Astrocyte (in vitro differentiated cells and primary cell): Measurements from ENCODE around the gene FOXJ3. TPM values are rescaled to one million over a fixed set of nuclear protein-coding genes. Genes with fewer than 3 reads are reported as not detected.

Experiments
- DNase-seq: peaks from one replicate; pipeline ENCODE4 v3.0.0-alpha.2; 2010; ENCODE audit warnings: low read depth
- FAIRE-seq: peaks from 2 replicates; lab custom pipeline; 2011; peaks lifted over from hg19 to GRCh38; lab: Jason Lieb, UNC
- H2AFZ ChIP-seq: 2 replicates; pipeline ENCODE4 v1.6.0; 2012; ENCODE audit warnings: low read depth, low read length, inconsistent platforms
- H3K27ac ChIP-seq: 2 replicates; pipeline ENCODE4 v1.5.1; 2011; ENCODE audit warnings: low read depth, low read length, inconsistent platforms
- H3K27me3 ChIP-seq: 2 replicates; pipeline ENCODE4 v1.6.0; 2011; ENCODE audit warnings: low read length, inconsistent platforms; ENCODE audit not compliant: insufficient read depth
- H3K36me3 ChIP-seq: 2 replicates; pipeline ENCODE4 v1.5.1; 2011; ENCODE audit warnings: low read length, inconsistent platforms; ENCODE audit not compliant: insufficient read depth
- H3K4me1 ChIP-seq: 2 replicates; pipeline ENCODE4 v1.5.1; 2011; ENCODE audit warnings: low read length, inconsistent platforms; ENCODE audit not compliant: insufficient read depth
- H3K4me2 ChIP-seq: 2 replicates; pipeline ENCODE4 v1.6.0; 2012; ENCODE audit warnings: low read length, inconsistent platforms
- H3K4me3 ChIP-seq: 2 replicates; pipeline ENCODE4 v1.5.1; 2011; ENCODE audit warnings: low read depth, mild to moderate bottlenecking, low read length, inconsistent platforms; ENCODE audit not compliant: insufficient read depth
- H3K79me2 ChIP-seq: 2 replicates; pipeline ENCODE4 v1.6.0; 2012; ENCODE audit warnings: mild to moderate bottlenecking, low read length, inconsistent platforms; ENCODE audit not compliant: insufficient read depth
- H3K9ac ChIP-seq: 2 replicates; pipeline ENCODE4 v1.6.0; 2012; ENCODE audit warnings: mild to moderate bottlenecking, low read length, inconsistent platforms
- H3K9me3 ChIP-seq: 2 replicates; pipeline ENCODE4 v1.5.1; 2012; ENCODE audit warnings: low read depth, mild to moderate bottlenecking, low read length, inconsistent platforms; ENCODE audit not compliant: insufficient read depth
- H4K20me1 ChIP-seq: 2 replicates; pipeline ENCODE4 v1.6.0; 2012; ENCODE audit warnings: low read length, inconsistent platforms; ENCODE audit not compliant: insufficient read depth
- H3K27ac Mint-ChIP-seq: one replicate; pipeline ENCODE4 v1.8.0; 2021; ENCODE audit warnings: mild to moderate bottlenecking, mixed read lengths; ENCODE audit not compliant: unreplicated experiment
- H3K27me3 Mint-ChIP-seq: one replicate; pipeline ENCODE4 v1.8.0; 2021; ENCODE audit warnings: low read depth, mixed read lengths; ENCODE audit not compliant: unreplicated experiment
- H3K36me3 Mint-ChIP-seq: one replicate; pipeline ENCODE4 v1.8.0; 2021; ENCODE audit warnings: low read depth, mixed read lengths; ENCODE audit not compliant: unreplicated experiment
- H3K4me1 Mint-ChIP-seq: one replicate; pipeline ENCODE4 v1.8.0; 2021; ENCODE audit warnings: low read depth, mixed read lengths; ENCODE audit not compliant: unreplicated experiment
- H3K4me3 Mint-ChIP-seq: one replicate; pipeline ENCODE4 v1.8.0; 2021; ENCODE audit warnings: mild to moderate bottlenecking, moderate library complexity, mixed read lengths; ENCODE audit not compliant: unreplicated experiment
- H3K9me3 Mint-ChIP-seq: one replicate; pipeline ENCODE4 v1.8.0; 2021; ENCODE audit warnings: mild to moderate bottlenecking, mixed read lengths; ENCODE audit not compliant: unreplicated experiment
- CTCF ChIP-seq: IDR thresholded peaks from 2 replicates; pipeline ENCODE4 v1.5.1; 2011; ENCODE audit warnings: low read depth, mild to moderate bottlenecking, inconsistent platforms, low read length, moderate library complexity; ENCODE audit not compliant: insufficient read depth
- EZH2 ChIP-seq: IDR thresholded peaks from 2 replicates; pipeline ENCODE4 v1.6.1; 2012; ENCODE audit warnings: mild to moderate bottlenecking, low read length, inconsistent platforms; ENCODE audit not compliant: insufficient read depth
- total RNA-seq: library from RNA; stranded (reverse); gene quantifications from 2 replicates; pipeline ENCODE4 v1.2.1, GENCODE V29; 2021

The FOXJ3 gene
- total RNA-seq, 1 donor from 2014 or later, result 41.9 TPM

- Mint-ChIP-seq H3K27ac (no peak overlapping the region), H3K36me3 (no peaks in the 10 kb centered on the region), H3K9me3 (no peaks in the 10 kb centered on the region), H3K27me3 (no peaks in the 10 kb centered on the region), H3K4me1 (peaks cover 33% of the 10 kb centered on the region), H3K4me3 (no peak overlapping the region)
- no peak for TF ChIP-seq EZH2
- TF ChIP-seq CTCF, result no peak
- FAIRE-seq (no peak), DNase-seq (no peak)
- no peaks in the 10 kb centered on the region for H3K9me3 ChIP-seq
- H2AFZ ChIP-seq, result no peak overlapping the region
- no peaks in the 10 kb centered on the region for H3K36me3 ChIP-seq
- H3K4me1 ChIP-seq, result peaks cover 16% of the 10 kb centered on the region
- H3K4me3 ChIP-seq, result no peak overlapping the region
- H3K27me3 ChIP-seq, result no peaks in the 10 kb centered on the region
- peaks cover 96% of the 10 kb centered on the region for H3K79me2 ChIP-seq
- H3K9ac ChIP-seq, result no peak overlapping the region
- H4K20me1 ChIP-seq, result peaks cover 89% of the 10 kb centered on the region
- no peak overlapping the region for H3K4me2 ChIP-seq
- no peak overlapping the region for H3K27ac ChIP-seq
Observed at GRCh38 chr1:42321731-42322130, 13.3 kb downstream of the FOXJ3 start.

GRCh38 chr1:42320708-42321107 is 14.3 kb downstream of the FOXJ3 start:
- Histone ChIP-seq H3K79me2 (peaks cover 96% of the 10 kb centered on the region), H4K20me1 (peaks cover 89% of the 10 kb centered on the region), H3K4me2 (no peak overlapping the region), H3K4me3 (no peak overlapping the region), H2AFZ (no peak overlapping the region), H3K27ac (no peak overlapping the region), H3K9me3 (no peaks in the 10 kb centered on the region), H3K9ac (no peak overlapping the region), H3K36me3 (no peaks in the 10 kb centered on the region), H3K4me1 (peaks cover 16% of the 10 kb centered on the region), H3K27me3 (no peaks in the 10 kb centered on the region)
- Mint-ChIP-seq H3K27ac (no peak overlapping the region), H3K9me3 (no peaks in the 10 kb centered on the region), H3K4me1 (peaks cover 38% of the 10 kb centered on the region), H3K36me3 (no peaks in the 10 kb centered on the region), H3K27me3 (no peaks in the 10 kb centered on the region), H3K4me3 (no peak overlapping the region)
- FAIRE-seq (no peak), DNase-seq (no peak)
- TF ChIP-seq CTCF, result no peak
- TF ChIP-seq EZH2, result no peak

GRCh38 chr1:42319871-42320484 is 15.1 kb downstream of the FOXJ3 start:
- Histone ChIP-seq H3K4me2 (peak overlapping the region; percentile 56), H3K79me2 (peaks cover 96% of the 10 kb centered on the region), H4K20me1 (peaks cover 90% of the 10 kb centered on the region), H3K9me3 (no peaks in the 10 kb centered on the region), H3K9ac (no peak overlapping the region), H3K4me3 (no peak overlapping the region), H3K27me3 (no peaks in the 10 kb centered on the region), H3K27ac (no peak overlapping the region), H3K4me1 (peaks cover 16% of the 10 kb centered on the region), H2AFZ (no peak overlapping the region), H3K36me3 (no peaks in the 10 kb centered on the region)
- TF ChIP-seq EZH2 (no peak), CTCF (no peak)
- H3K9me3 Mint-ChIP-seq, result no peaks in the 10 kb centered on the region
- H3K27me3 Mint-ChIP-seq, result no peaks in the 10 kb centered on the region
- no peaks in the 10 kb centered on the region for H3K36me3 Mint-ChIP-seq
- no peak overlapping the region for H3K4me3 Mint-ChIP-seq
- H3K27ac Mint-ChIP-seq, result peak overlapping the region; percentile 35
- DNase-seq, result no peak
- peaks cover 38% of the 10 kb centered on the region for H3K4me1 Mint-ChIP-seq
- FAIRE-seq, result no peak
